Trophoblast cell (in vitro differentiated cells and primary cell): Measurements from ENCODE around the gene PSMA3.

Experiments
- DNase-seq, 2 donors: peaks; one replicate each; pipeline ENCODE4 v3.0.0-alpha.2; 2016
- H2AFZ ChIP-seq: 2 replicates; pipeline ENCODE4 v1.6.1; 2013; ENCODE audit warnings: low read length, moderate library complexity, mild to moderate bottlenecking; ENCODE audit not compliant: insufficient read depth, poor library complexity
- H2AK5ac ChIP-seq: 2 replicates; pipeline ENCODE4 v1.6.1; 2013; ENCODE audit warnings: mild to moderate bottlenecking, low read length
- H2BK120ac ChIP-seq: 2 replicates; pipeline ENCODE4 v1.6.1; 2013; ENCODE audit warnings: low read length, mild to moderate bottlenecking, moderate library complexity; ENCODE audit not compliant: insufficient read depth, poor library complexity
- H2BK12ac ChIP-seq: 2 replicates; pipeline ENCODE4 v1.6.1; 2013; ENCODE audit warnings: mild to moderate bottlenecking, low read length, moderate library complexity
- H2BK5ac ChIP-seq: 2 replicates; pipeline ENCODE4 v1.6.1; 2013; ENCODE audit warnings: low read length, low read depth, moderate library complexity, mild to moderate bottlenecking; ENCODE audit not compliant: poor library complexity
- H3K14ac ChIP-seq: 2 replicates; pipeline ENCODE4 v1.6.1; 2013; ENCODE audit warnings: mild to moderate bottlenecking, low read length
- H3K18ac ChIP-seq: 2 replicates; pipeline ENCODE4 v1.6.1; 2013; ENCODE audit warnings: mild to moderate bottlenecking, low read length
- H3K23ac ChIP-seq: 2 replicates; pipeline ENCODE4 v1.6.1; 2013; ENCODE audit warnings: low read length
- H3K27ac ChIP-seq: 2 replicates; pipeline ENCODE4 v1.5.1; 2013; ENCODE audit warnings: low read depth, mild to moderate bottlenecking, inconsistent platforms, low read length, moderate library complexity
- H3K27me3 ChIP-seq: 2 replicates; pipeline ENCODE4 v1.6.1; 2013; ENCODE audit warnings: inconsistent platforms, mild to moderate bottlenecking, low read length, moderate library complexity; ENCODE audit not compliant: insufficient read depth
- H3K36me3 ChIP-seq, 2 experiments: 1 replicate in 1 of 2; 2 replicates in 1 of 2; pipeline ENCODE4 v1.6.1; 2013; ENCODE audit warnings: low read length in 2 of 2, mild to moderate bottlenecking in 2 of 2, moderate library complexity in 1 of 2; ENCODE audit not compliant: insufficient read depth in 2 of 2, control insufficient read depth in 1 of 2
- H3K4ac ChIP-seq: 2 replicates; pipeline ENCODE4 v1.6.1; 2013; ENCODE audit warnings: low read depth, mild to moderate bottlenecking, low read length, moderate library complexity
- H3K4me1 ChIP-seq, 2 experiments: 1 replicate in 1 of 2; 2 replicates in 1 of 2; pipeline ENCODE4 v1.6.1; 2013; ENCODE audit warnings: low read length in 2 of 2, mild to moderate bottlenecking in 2 of 2, moderate library complexity in 1 of 2; ENCODE audit not compliant: insufficient read depth in 2 of 2, control insufficient read depth in 1 of 2
- H3K4me2 ChIP-seq: 2 replicates; pipeline ENCODE4 v1.6.1; 2013; ENCODE audit warnings: inconsistent platforms, mild to moderate bottlenecking, low read length, moderate library complexity
- H3K4me3 ChIP-seq: 2 replicates; pipeline ENCODE4 v1.5.1; 2013; ENCODE audit warnings: mild to moderate bottlenecking, low read depth, low read length, inconsistent platforms
- H3K79me1 ChIP-seq: one replicate; pipeline ENCODE4 v1.6.1; 2013; ENCODE audit warnings: low read length
- H3K79me2 ChIP-seq: 2 replicates; pipeline ENCODE4 v1.6.1; 2013; ENCODE audit warnings: low read length, mild to moderate bottlenecking; ENCODE audit not compliant: control insufficient read depth, insufficient read depth, poor library complexity
- H3K9ac ChIP-seq: 2 replicates; pipeline ENCODE4 v1.6.1; 2013; ENCODE audit warnings: mild to moderate bottlenecking, low read length
- H3K9me3 ChIP-seq: 2 replicates; pipeline ENCODE4 v1.6.1; 2013; ENCODE audit warnings: low read depth, mild to moderate bottlenecking, control low read depth, inconsistent platforms, low read length; ENCODE audit not compliant: insufficient read depth
- H4K12ac ChIP-seq: 2 replicates; pipeline ENCODE4 v1.6.1; 2013; ENCODE audit warnings: low read depth, mild to moderate bottlenecking, low read length, moderate library complexity
- H4K8ac ChIP-seq: 2 replicates; pipeline ENCODE4 v1.6.1; 2013; ENCODE audit warnings: low read depth, mild to moderate bottlenecking, low read length, moderate library complexity
- H4K91ac ChIP-seq: one replicate; pipeline ENCODE4 v1.6.1; 2013; ENCODE audit warnings: low read depth, mild to moderate bottlenecking, low read length, moderate library complexity
- WGBS: extraction: QIAGEN DNeasy Blood & Tissue Kit; methylation state at CpG from one replicate; pipeline ENCODE4 v1.1.7; 2013; ENCODE audit warnings: missing lambda C conversion rate; ENCODE audit not compliant: insufficient read length, insufficient coverage; ENCODE audit errors: extremely low coverage; 5-methylcytosine and 5-hydroxymethylcytosine counted together

The PSMA3 gene

GRCh38 chr14:58301416-58301815, 56.8 kb downstream of the PSMA3 start:
- Histone ChIP-seq H3K9me3 (no peaks in the 10 kb centered on the region), H3K36me3 (peaks cover 6% of the 10 kb centered on the region in 2 experiments), H4K12ac (no peak overlapping the region), H3K27ac (no peak overlapping the region), H2BK5ac (no peak overlapping the region), H4K8ac (no peak overlapping the region), H2AFZ (no peak overlapping the region), H3K9ac (no peak overlapping the region), H3K4me3 (no peak overlapping the region), H3K14ac (no peak overlapping the region), H3K4me2 (no peak overlapping the region), H3K4ac (no peak overlapping the region), H2BK12ac (no peak overlapping the region), H3K23ac (no peak overlapping the region), H2BK120ac (no peak overlapping the region), H3K4me1 (no peaks in the 10 kb centered on the region), H4K91ac (no peak overlapping the region), H3K79me1 (peaks cover 12% of the 10 kb centered on the region), H3K79me2 (peaks cover 11% of the 10 kb centered on the region), H2AK5ac (no peak overlapping the region), H3K18ac (no peak overlapping the region), H3K27me3 (no peaks in the 10 kb centered on the region)
- DNase-seq, result no peak
- WGBS, result no CpG with 5 or more reads among the region's 3 CpGs

GRCh38 chr14:58305730-58306129, 61.1 kb downstream of the PSMA3 start:
- H4K12ac ChIP-seq, result no peak overlapping the region
- no peak overlapping the region for H3K23ac ChIP-seq
- no peak overlapping the region for H2BK120ac ChIP-seq
- no peak overlapping the region for H3K14ac ChIP-seq
- no CpG with 5 or more reads among the region's 2 CpGs for WGBS
- no peak overlapping the region for H3K18ac ChIP-seq
- H2AK5ac ChIP-seq, result no peak overlapping the region
- H3K9me3 ChIP-seq, result no peaks in the 10 kb centered on the region
- H3K9ac ChIP-seq, result no peak overlapping the region
- no peaks in the 10 kb centered on the region for H3K27me3 ChIP-seq
- H3K27ac ChIP-seq, result no peak overlapping the region
- H3K4me1 ChIP-seq, result no peaks in the 10 kb centered on the region
- peaks cover 6 to 7% of the 10 kb centered on the region in 2 experiments for H3K36me3 ChIP-seq
- no peak overlapping the region for H2BK12ac ChIP-seq
- no peaks in the 10 kb centered on the region for H3K79me2 ChIP-seq
- H3K4ac ChIP-seq, result no peak overlapping the region
- no peak overlapping the region for H2AFZ ChIP-seq
- H2BK5ac ChIP-seq, result no peak overlapping the region
- no peak for DNase-seq
- no peak overlapping the region for H4K91ac ChIP-seq
- H3K4me3 ChIP-seq, result no peak overlapping the region
- H4K8ac ChIP-seq, result no peak overlapping the region
- H3K79me1 ChIP-seq, result no peaks in the 10 kb centered on the region
- no peak overlapping the region for H3K4me2 ChIP-seq

GRCh38 chr14:58307597-58308316, 63.1 kb downstream of the PSMA3 start:
- no peaks in the 10 kb centered on the region for H3K79me2 ChIP-seq
- no peak for DNase-seq
- no peak overlapping the region for H4K12ac ChIP-seq
- H2AFZ ChIP-seq, result no peak overlapping the region
- H3K4me3 ChIP-seq, result no peak overlapping the region
- H3K36me3 ChIP-seq, result peaks cover 2 to 4% of the 10 kb centered on the region in 2 experiments
- no peak overlapping the region for H2BK5ac ChIP-seq
- H3K79me1 ChIP-seq, result no peaks in the 10 kb centered on the region
- H3K27me3 ChIP-seq, result no peaks in the 10 kb centered on the region
- no peak overlapping the region for H2AK5ac ChIP-seq
- H3K18ac ChIP-seq, result no peak overlapping the region
- no CpG with 5 or more reads among the region's 8 CpGs for WGBS
- H2BK12ac ChIP-seq, result no peak overlapping the region
- H3K9me3 ChIP-seq, result no peaks in the 10 kb centered on the region
- H3K4me1 ChIP-seq, result no peaks in the 10 kb centered on the region
- no peak overlapping the region for H4K91ac ChIP-seq
- H3K23ac ChIP-seq, result no peak overlapping the region
- H3K4ac ChIP-seq, result no peak overlapping the region
- no peak overlapping the region for H3K27ac ChIP-seq
- H4K8ac ChIP-seq, result no peak overlapping the region
- no peak overlapping the region for H3K14ac ChIP-seq
- no peak overlapping the region for H2BK120ac ChIP-seq
- no peak overlapping the region for H3K4me2 ChIP-seq
- H3K9ac ChIP-seq, result no peak overlapping the region

DNA sequence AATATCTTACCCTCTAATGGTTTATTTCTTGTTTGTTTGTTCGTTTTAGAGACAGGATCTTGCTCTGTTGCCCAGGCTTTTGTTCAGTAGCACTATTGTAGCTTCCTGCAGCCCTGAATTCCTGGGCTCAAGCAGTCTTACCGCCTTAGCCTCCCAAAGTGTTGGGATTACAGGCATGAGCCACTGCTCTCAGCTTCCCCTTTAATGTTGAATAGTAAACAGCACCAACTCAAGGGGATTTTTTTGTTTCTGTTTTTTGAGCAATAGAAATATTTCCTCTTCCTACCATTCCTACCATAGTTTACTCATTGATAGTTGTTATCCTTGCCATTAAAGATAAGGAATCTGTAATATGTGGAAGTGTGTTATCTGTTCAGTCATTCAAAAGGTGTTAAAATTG, 64.4 kb downstream of the PSMA3 start:
- no peak overlapping the region for H2BK120ac ChIP-seq
- H4K8ac ChIP-seq, result no peak overlapping the region
- no peak overlapping the region for H3K23ac ChIP-seq
- H3K27ac ChIP-seq, result no peak overlapping the region
- H4K12ac ChIP-seq, result no peak overlapping the region
- H3K18ac ChIP-seq, result no peak overlapping the region
- H2BK12ac ChIP-seq, result no peak overlapping the region
- no peak overlapping the region for H2AK5ac ChIP-seq
- peak in 1 of 2 donors; percentile 35 for DNase-seq
- H3K4me1 ChIP-seq, result no peaks in the 10 kb centered on the region
- H4K91ac ChIP-seq, result no peak overlapping the region
- no peaks in the 10 kb centered on the region for H3K9me3 ChIP-seq
- peaks cover 4% of the 10 kb centered on the region in 2 experiments for H3K36me3 ChIP-seq
- H3K9ac ChIP-seq, result no peak overlapping the region
- no peak overlapping the region for H2BK5ac ChIP-seq
- H3K79me1 ChIP-seq, result no peaks in the 10 kb centered on the region
- no peak overlapping the region for H2AFZ ChIP-seq
- H3K4me3 ChIP-seq, result no peak overlapping the region
- no peak overlapping the region for H3K4me2 ChIP-seq
- no peak overlapping the region for H3K4ac ChIP-seq
- no peaks in the 10 kb centered on the region for H3K27me3 ChIP-seq
- no CpG with 5 or more reads among the region's 2 CpGs for WGBS
- H3K79me2 ChIP-seq, result no peaks in the 10 kb centered on the region
- no peak overlapping the region for H3K14ac ChIP-seq
